HG03159 (cell line): ENCODE results near the gene NKD1.

Source experiments
- ATAC-seq: cut with Tn5 transposase; IDR thresholded peaks from one replicate; pipeline ENCODE4 v1.9.1; 2021; ENCODE audit warnings: mild to moderate bottlenecking, moderate library complexity; ENCODE audit not compliant: unreplicated experiment

NKD1 gene

DNA sequence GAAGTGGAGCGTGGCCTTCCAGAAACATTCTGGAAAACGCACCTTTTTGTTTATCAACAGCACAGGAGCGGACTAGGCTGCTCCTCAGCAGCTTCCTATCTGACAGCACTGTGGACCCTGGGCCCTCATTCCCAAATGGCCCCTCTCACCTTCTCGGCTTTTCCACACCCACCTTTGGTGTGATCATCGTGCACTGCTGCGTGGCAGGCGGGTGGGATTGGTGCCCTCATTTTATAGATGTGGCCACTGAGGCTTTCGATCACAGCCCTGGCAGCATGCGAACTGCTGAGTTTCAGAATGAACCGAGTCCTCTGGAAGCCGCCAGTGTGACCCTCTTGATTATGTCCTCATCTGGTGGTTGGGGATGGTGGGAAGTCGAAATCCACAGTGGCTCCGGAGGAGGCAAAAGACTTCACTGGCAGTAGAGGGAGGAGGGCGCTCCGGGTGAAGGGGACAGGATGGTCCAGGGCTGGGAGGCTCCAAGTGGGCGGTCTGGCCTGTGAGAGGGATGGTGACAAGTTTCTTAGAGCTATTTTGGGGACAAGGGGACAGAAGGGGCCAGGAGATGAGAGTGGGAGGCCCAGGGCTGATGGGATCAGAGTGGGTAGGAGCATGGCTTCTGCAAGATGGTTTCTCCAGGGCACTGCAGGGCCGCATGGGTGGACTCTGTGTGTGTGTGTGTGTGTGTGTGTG is 49.5 kb downstream of the NKD1 start:
- ATAC-seq = no peak

DNA sequence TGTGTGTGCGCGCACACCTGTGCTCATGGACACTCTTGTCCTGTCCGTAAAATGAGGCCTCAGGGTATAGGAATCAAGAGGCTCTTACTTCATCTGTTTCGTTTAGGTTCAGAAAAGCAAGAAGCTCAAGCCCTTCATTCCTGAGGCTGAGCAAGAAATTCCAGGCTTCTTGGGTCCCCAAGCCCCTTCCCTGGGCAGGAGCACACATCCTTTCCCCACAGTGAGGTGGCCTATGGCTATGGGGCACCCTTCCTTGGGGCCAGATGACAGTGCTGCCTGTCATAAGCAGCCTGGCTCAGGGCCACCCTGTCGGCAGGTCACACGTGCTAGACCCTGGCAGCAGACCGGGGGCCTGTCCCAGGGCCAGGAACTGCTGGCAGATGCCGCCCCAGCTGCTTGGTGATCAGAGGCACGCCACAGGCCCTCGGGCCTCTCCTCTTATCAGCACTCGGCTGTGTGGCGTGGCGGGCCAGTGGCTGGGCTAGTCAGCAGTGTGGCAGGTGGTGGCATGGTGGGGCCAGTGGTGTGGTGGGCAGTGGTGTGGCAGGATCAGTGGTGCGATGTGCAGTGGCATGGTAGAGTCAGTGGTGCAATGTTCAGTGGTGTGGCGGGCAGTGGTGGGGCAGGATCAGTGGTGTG is 50.2 kb downstream of the NKD1 start:
- ATAC-seq = no peak

DNA sequence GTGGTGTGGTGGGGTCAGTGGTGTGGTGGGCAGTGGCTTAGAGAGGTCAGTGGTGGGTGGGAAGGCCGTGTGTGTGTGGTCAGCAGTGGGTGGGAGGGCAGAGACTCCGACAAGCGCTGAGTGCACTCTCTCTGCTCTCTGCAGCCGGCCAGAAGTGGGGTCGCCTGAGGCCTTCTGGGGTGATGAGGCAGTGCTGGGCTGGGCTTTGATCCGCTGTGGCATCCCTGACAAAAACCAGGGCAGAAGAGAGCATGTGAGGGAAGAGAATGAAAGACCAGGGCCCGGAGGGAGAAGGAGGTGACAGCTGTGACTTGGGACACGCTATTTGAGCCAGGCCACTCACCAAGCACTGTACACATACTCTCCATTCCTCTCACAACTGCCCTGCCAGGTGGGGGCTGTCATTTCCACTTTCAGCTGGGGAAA is 50.8 kb downstream of the NKD1 start:
- ATAC-seq = no peak

DNA sequence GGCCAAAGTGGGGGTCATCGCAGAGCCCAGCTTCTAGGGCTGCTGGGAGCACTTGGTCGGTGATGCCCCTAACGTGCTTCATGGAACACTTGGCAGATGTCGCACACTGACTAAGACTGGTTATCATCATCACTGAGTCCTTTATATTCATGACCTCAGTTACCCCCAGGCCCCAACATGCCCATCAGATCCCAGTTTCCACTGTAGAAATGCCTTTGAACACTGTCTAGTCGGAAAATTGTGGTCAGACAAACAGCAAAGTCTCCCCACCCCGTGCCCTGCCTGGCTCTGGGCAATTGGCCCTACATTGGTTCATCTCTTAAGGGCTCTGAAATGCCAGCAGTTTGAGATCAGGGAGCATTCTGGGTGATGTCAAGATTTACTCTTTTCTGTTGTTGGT is 51.3 kb downstream of the NKD1 start:
- no peak for ATAC-seq

DNA sequence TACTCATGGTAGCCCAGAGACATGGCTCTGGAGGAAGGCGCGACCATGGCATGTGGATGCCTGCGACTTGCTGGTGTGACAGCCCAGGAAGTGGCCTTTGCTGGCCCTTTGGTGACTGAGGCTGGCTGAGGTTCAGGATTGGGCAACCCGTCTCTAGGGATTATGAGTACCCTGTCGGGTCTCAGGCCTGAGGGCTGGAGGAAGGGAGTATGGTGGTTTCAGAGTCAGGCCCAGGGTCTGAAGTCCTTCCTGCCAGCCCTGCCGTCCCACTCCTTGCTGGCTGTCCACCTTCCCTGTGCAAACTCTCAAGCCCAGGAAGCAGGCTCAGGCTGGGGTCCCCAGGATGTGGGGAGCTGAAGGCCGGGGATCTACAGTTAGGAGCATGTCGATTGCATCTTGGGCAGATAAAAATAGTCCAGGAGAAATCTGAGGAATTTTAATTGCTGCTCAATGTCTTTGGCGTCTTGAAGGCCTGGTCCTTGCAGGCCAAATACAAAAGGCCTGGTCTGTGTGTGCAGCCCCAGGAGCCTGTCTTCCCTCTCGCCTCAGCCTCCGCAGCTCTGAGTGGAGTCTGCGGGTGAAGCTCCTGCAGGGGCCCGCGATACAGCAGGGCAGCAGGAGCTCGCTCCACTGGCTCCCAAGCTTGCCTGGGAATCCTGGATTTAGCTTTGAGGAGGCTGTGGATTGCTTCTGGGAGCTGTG is 52.5 kb downstream of the NKD1 start:
- no peak for ATAC-seq

- no peak for ATAC-seq
Observed at GRCh38 chr16:50601341-50601740, 53.1 kb downstream of the NKD1 start.

DNA sequence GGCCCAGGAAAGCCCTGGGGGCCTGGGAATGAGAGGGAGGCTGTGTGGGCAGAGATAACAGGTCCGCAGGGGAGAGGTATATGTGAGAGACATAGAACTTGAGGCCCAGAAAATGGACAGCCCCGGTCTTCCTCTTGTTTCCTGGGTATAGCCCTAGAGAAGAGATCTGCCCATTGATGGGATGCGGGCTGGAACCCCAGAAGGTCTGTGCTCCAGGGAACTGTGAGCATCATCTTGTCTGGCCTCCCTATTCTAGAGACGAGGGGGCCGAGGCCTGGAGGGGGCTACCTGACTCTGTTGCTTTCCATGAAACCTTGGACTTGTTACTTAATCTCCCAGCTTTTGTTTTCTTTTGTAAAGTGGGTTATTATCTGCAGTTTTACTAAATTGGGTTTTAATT is 53.9 kb downstream of the NKD1 start:
- no peak for ATAC-seq

DNA sequence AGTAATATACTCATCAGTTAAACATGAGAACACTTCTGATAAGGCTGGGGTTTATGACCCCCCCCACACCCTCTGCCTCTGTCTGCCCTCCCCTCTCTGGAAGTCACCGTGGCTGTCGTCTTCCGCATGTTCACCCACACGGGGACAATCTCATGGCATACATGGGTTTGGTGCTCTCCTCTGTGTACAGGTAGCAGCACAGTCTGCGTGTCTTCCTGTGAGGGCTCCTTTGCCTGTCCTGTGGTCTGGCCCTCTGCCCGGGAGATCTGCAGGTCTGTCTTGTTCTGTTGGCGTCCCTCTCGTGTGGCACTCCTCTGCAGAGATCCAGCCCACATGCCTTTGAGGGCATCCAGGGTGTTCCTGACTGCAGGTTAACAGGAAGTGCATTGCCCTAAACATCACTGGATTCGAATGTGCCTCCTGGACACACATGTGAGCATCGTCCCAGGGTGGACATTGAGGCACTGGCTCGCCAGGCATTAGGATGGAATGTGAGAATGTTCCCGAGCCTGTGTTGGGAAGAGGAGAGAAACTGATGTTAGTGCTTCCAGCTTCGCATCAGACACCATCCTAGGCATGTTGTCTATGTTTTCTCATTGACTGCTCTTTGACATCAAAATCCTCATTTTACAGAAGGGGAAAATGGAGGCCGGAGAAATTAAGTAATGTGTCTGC is 54.5 kb downstream of the NKD1 start:
- ATAC-seq = no peak

GRCh38 chr16:50603206-50604064 is 55.2 kb downstream of the NKD1 start:
- no peak for ATAC-seq

GRCh38 chr16:50604065-50604418 is 55.8 kb downstream of the NKD1 start:
- ATAC-seq = no peak

GRCh38 chr16:50604610-50605009 is 56.4 kb downstream of the NKD1 start:
- no peak for ATAC-seq

DNA sequence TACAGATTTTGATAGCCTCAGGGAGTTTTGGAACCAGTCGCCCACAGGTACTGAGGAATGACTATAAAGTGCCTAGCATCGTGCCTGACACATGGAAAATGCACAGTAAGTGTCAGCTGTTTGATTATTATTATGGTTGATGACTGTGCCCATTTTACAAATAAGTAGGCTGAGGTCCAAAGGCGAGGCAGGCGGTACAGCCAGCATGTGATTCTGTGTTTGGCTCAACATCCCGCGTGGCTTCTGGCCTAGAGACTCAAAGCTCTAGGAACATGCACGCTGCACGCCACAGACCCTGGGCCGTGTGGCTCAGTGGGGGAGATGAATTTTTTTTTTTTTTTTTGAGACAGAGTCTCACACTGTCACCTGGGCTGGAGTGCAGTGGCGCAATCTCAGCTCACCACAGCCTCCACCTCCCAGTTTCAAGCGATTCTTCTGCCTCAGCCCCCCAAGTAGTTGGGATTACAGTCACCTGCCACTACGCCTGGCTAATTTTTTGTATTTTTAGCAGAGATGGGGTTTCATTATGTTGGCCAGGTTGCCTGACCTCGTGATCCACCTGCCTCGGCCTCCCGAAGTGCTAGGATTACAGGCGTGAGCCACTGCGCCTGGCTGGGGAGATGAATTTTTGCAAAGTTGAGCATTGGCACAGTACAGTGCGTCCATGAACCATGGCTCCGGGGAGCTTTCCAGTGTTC is 57.7 kb downstream of the NKD1 start:
- ATAC-seq = no peak

GRCh38 chr16:50606431-50607050 is 58.3 kb downstream of the NKD1 start:
- no peak for ATAC-seq

- ATAC-seq = no peak
Observed at GRCh38 chr16:50607051-50607431, 58.8 kb downstream of the NKD1 start.

DNA sequence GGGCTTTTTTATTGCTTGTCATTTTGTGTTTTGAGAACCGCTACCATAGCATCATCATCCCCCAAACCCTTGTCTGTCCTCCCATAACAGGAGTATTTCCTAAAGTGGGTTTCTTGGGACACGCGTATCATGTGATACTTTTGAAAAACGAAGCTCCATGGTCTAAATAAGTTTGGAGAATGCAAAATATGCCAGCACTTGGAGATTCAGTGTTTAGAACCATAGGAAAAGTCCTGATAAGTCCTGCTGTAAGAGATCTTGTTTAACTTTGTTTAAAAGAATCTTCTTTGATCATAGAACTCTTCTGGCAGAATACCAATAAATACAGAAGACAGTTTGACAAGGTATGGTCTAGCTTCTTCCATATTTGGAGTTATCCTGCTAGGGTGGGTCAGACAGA is 59.3 kb downstream of the NKD1 start:
- no peak for ATAC-seq

- ATAC-seq = no peak
Observed at GRCh38 chr16:50607970-50608557, 59.9 kb downstream of the NKD1 start.

DNA sequence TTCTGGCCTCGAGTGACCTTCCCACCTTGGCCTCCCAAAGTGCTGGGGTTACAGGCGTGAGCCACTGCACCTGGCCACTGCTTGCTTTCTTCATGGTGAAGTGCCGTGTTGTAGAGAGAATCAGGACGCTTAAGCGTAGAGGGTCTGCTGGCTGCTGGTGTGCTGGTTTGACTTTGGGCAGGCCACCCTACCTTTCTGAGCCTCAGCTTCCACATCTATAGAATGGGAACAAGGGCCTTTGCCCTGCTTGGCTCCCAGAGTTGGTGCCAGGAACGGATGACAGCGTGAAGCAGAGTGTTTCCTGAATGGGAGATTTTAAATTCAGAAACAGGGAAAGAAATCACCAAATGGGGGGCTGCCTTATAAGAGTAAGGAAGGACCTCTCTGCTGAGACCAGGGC is 60.9 kb downstream of the NKD1 start:
- no peak for ATAC-seq

GRCh38 chr16:50609471-50609870 is 61.3 kb downstream of the NKD1 start:
- no peak for ATAC-seq
